B cell (primary cell): Measurements from ENCODE around the gene RASL10B.

Experiments used
- EZH2 ChIP-seq: IDR thresholded peaks from 2 replicates; pipeline ENCODE4 v1.6.1; 2012; ENCODE audit warnings: borderline replicate concordance, low read depth, mild to moderate bottlenecking, moderate library complexity, low read length; ENCODE audit not compliant: insufficient read depth, poor library complexity, severe bottlenecking
- TF ChIP-seq, protein P1 (sequence below): fragments of 200-600 bp; IDR thresholded peaks from one replicate; pipeline ENCODE4 v1.8.0; 2022; ENCODE audit warnings: antibody characterized with exemption, mild to moderate bottlenecking

DNA sequence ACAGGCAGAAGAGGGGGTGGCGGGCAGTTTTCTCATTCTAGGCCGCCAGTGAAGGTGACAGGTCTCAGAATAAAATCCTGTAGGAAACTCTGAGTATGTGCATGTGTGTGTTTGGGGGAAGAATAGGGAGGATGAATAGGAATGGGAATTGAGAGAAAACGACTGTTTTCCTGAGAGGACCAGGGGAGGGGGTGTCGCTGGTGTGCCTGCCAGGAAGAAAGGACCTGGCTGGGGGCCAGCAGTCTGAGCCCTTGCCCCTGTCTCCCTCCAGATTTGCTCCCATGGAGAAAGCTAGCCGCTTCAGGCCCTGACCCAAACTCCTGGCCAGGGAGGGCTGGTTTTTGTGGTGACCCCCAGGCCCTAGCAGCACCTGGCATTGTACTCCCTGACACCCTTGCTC is 43.6 kb downstream of the RASL10B start:
- TF ChIP-seq, protein P1, sequence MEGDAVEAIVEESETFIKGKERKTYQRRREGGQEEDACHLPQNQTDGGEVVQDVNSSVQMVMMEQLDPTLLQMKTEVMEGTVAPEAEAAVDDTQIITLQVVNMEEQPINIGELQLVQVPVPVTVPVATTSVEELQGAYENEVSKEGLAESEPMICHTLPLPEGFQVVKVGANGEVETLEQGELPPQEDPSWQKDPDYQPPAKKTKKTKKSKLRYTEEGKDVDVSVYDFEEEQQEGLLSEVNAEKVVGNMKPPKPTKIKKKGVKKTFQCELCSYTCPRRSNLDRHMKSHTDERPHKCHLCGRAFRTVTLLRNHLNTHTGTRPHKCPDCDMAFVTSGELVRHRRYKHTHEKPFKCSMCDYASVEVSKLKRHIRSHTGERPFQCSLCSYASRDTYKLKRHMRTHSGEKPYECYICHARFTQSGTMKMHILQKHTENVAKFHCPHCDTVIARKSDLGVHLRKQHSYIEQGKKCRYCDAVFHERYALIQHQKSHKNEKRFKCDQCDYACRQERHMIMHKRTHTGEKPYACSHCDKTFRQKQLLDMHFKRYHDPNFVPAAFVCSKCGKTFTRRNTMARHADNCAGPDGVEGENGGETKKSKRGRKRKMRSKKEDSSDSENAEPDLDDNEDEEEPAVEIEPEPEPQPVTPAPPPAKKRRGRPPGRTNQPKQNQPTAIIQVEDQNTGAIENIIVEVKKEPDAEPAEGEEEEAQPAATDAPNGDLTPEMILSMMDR: no peak
- TF ChIP-seq EZH2: no peak
